ENCODE measurements around the gene IMP4. TPM values are rescaled to one million over a fixed set of nuclear protein-coding genes. Genes with fewer than 3 reads are reported as not detected.

IMP4 gene
- total RNA-seq, 1 experiment from 2014 or later, result 121 TPM

- H3K9me3 ChIP-seq (ENCODE audit: control insufficient read depth in 1 of 2, insufficient read depth in 1 of 2, low read depth in 1 of 2, low read length in 2 of 2), result no peaks in the 10 kb centered on the region
- no peaks in the 10 kb centered on the region for H3K27me3 ChIP-seq (ENCODE audit: insufficient read depth, low read length)
- TF ChIP-seq EGR1 (IDR thresholded peaks at IDR 0.05; ENCODE audit: low read depth) (no peak), RAD21 (IDR thresholded peaks at IDR 0.05; ENCODE audit: low read depth) (no peak), ATF3 (IDR thresholded peaks at IDR 0.05) (no peak), MAX (IDR thresholded peaks at IDR 0.05) (no peak)
- no peaks in the 10 kb centered on the region for H3K9me2 ChIP-seq (ENCODE audit: insufficient read depth)
- H3K4me3 ChIP-seq (replicated peaks in 1 of 2; ENCODE audit: low read depth in 1 of 2, low read length in 2 of 2), result no peak overlapping the region
- H3K4me2 ChIP-seq (ENCODE audit: low read length), result no peak overlapping the region
- BruUV-seq (replicated peaks), result no TSS peak
- no peak overlapping the region for H3K27ac ChIP-seq (ENCODE audit: low read depth, low read length)
- ChIA-PET CTCF (no interaction called here), RAD21 (ENCODE audit: low non-redundant PET in 1 of 2, low total read pairs in 2 of 2, uncharacterized antibody in 2 of 2, unreplicated experiment in 2 of 2) (no interaction called here), POLR2A (no interaction called here)
- H3K4me1 ChIP-seq (ENCODE audit: control insufficient read depth in 1 of 2, insufficient read depth in 2 of 2, low read length in 2 of 2), result peaks cover 15 to 28% of the 10 kb centered on the region in 2 experiments; a peak in 3 of 4 replicates
- 0 out of 2 replicates have a peak, but pooled peaks cover 7% of the 10 kb centered on the region for H3K79me2 ChIP-seq (ENCODE audit: insufficient read depth, low read length)
- H3K36me3 ChIP-seq (ENCODE audit: control insufficient read depth in 1 of 2, insufficient read depth in 2 of 2, low read length in 2 of 2), result no peaks in the 10 kb centered on the region; a peak in 1 of 4 replicates
- ATAC-seq (no peak), DNase-seq (ENCODE audit: low read depth, low spot score) (no peak)
- no peak overlapping the region for H3K9ac ChIP-seq (ENCODE audit: low read length)
- intact Hi-C loops (cut with micrococcal nuclease), result loop anchor here (5.0 kb wide), 1 partner anchor 38 kb away; no protein-coding TSS in a partner anchor
- no peaks in the 10 kb centered on the region for H4K20me1 ChIP-seq (ENCODE audit: insufficient read depth)
- no peak overlapping the region for H2AFZ ChIP-seq (ENCODE audit: low read depth, low read length, poor library complexity, severe bottlenecking)
Measured at GRCh38 chr2:130369965-130370341, 27.3 kb downstream of the IMP4 start.

GRCh38 chr2:130370490-130370889, 27.8 kb downstream of the IMP4 start:
- Histone ChIP-seq H3K9ac (ENCODE audit: low read length) (no peak overlapping the region), H3K9me3 (ENCODE audit: control insufficient read depth in 1 of 2, insufficient read depth in 1 of 2, low read depth in 1 of 2, low read length in 2 of 2) (no peaks in the 10 kb centered on the region), H4K20me1 (ENCODE audit: insufficient read depth) (no peaks in the 10 kb centered on the region), H3K36me3 (ENCODE audit: control insufficient read depth in 1 of 2, insufficient read depth in 2 of 2, low read length in 2 of 2) (peaks cover 0 to under 1% of the 10 kb centered on the region in 2 experiments; a peak in 1 of 4 replicates), H3K79me2 (ENCODE audit: insufficient read depth, low read length) (0 out of 2 replicates have a peak, but pooled peaks cover 7% of the 10 kb centered on the region), H3K4me2 (ENCODE audit: low read length) (no peak overlapping the region), H3K27me3 (ENCODE audit: insufficient read depth, low read length) (no peaks in the 10 kb centered on the region), H3K4me3 (replicated peaks in 1 of 2; ENCODE audit: low read depth in 1 of 2, low read length in 2 of 2) (no peak overlapping the region), H2AFZ (ENCODE audit: low read depth, low read length, poor library complexity, severe bottlenecking) (no peak overlapping the region), H3K9me2 (ENCODE audit: insufficient read depth) (no peaks in the 10 kb centered on the region), H3K4me1 (ENCODE audit: control insufficient read depth in 1 of 2, insufficient read depth in 2 of 2, low read length in 2 of 2) (peaks cover 17 to 32% of the 10 kb centered on the region in 2 experiments; a peak in 3 of 4 replicates), H3K27ac (ENCODE audit: low read depth, low read length) (no peak overlapping the region)
- no peak for ATAC-seq
- TF ChIP-seq POLR2AphosphoS5 (IDR thresholded peaks at IDR 0.05; ENCODE audit: low read depth, low read length) (no peak), CTCF (IDR thresholded peaks at IDR 0.05 in 2 of 3, conservative IDR thresholded peaks at IDR 0.05 in 1 of 3; ENCODE audit: borderline replicate concordance in 1 of 3, insufficient read depth in 1 of 3, low read depth in 2 of 3, low read length in 2 of 3) (no peak), REST (IDR thresholded peaks at IDR 0.05; ENCODE audit: low read depth) (no peak), TCF7L2 (IDR thresholded peaks at IDR 0.05; ENCODE audit: borderline replicate concordance, extremely low read depth, insufficient read depth, insufficient read length) (no peak), POLR2A (IDR thresholded peaks at IDR 0.05; ENCODE audit: borderline replicate concordance, extremely low read depth, insufficient read depth, insufficient read length) (no peak), EZH2 (IDR thresholded peaks at IDR 0.05) (no peak), EZH2phosphoT487 (IDR thresholded peaks at IDR 0.05; ENCODE audit: borderline replicate concordance) (no peak), CEBPB (IDR thresholded peaks at IDR 0.05; ENCODE audit: low read depth) (no peak), ELF1 (IDR thresholded peaks at IDR 0.05; ENCODE audit: borderline replicate concordance, low read depth) (no peak)
- CTCF ChIA-PET, result no interaction called here
- POLR2A ChIA-PET, result no interaction called here
- RAD21 ChIA-PET (ENCODE audit: low non-redundant PET in 1 of 2, low total read pairs in 2 of 2, uncharacterized antibody in 2 of 2, unreplicated experiment in 2 of 2), result no interaction called here
- BruUV-seq (replicated peaks), result no TSS peak
- no peak for DNase-seq (ENCODE audit: low read depth, low spot score)
- intact Hi-C loops (cut with micrococcal nuclease), result loop anchor here (5.0 kb wide), 1 partner anchor 38 kb away; no protein-coding TSS in a partner anchor

Measured in HCT116 (cell line).